ENCODE data around the gene F2RL1.

DNA sequence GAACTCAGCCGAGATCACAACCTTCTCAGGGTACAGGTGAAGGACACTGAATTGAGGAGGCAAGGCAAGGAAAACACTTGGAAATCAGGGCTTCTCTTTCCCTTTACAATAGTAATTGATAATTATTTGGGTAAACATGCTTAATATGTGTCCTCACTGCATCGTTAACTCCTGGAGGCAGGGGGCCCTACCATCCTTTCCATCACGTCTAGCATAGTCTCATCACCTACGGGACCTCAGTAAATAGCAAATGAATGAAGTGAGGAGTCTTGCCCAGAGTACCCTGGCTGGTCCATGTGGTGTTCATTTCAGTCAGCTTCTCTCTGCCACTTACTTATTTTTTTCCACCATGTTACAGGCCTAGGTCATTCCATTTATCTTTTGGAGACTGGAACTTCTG, 2.3 kb downstream of the F2RL1 start:
- TF ChIP-seq, protein P1, sequence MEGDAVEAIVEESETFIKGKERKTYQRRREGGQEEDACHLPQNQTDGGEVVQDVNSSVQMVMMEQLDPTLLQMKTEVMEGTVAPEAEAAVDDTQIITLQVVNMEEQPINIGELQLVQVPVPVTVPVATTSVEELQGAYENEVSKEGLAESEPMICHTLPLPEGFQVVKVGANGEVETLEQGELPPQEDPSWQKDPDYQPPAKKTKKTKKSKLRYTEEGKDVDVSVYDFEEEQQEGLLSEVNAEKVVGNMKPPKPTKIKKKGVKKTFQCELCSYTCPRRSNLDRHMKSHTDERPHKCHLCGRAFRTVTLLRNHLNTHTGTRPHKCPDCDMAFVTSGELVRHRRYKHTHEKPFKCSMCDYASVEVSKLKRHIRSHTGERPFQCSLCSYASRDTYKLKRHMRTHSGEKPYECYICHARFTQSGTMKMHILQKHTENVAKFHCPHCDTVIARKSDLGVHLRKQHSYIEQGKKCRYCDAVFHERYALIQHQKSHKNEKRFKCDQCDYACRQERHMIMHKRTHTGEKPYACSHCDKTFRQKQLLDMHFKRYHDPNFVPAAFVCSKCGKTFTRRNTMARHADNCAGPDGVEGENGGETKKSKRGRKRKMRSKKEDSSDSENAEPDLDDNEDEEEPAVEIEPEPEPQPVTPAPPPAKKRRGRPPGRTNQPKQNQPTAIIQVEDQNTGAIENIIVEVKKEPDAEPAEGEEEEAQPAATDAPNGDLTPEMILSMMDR (IDR thresholded peaks at IDR 0.05), result no peak
- TF ChIP-seq POLR2A (IDR thresholded peaks at IDR 0.05) (no peak), POLR2AphosphoS5 (IDR thresholded peaks at IDR 0.05) (no peak)

All from prostate gland (tissue), 2 donors.